Smooth muscle cell (in vitro differentiated cells): ENCODE measurements around the gene SPATA24. TPM values are rescaled to one million over a fixed set of nuclear protein-coding genes. Genes with fewer than 3 reads are reported as not detected.
"Not testable (repeated sequence)": the region's sequence is repeated elsewhere in the genome, so short reads cannot be mapped to it uniquely, and the experiment has no call there.

Experiments used
- DNase-seq: peaks from one replicate; lab custom pipeline; 2025; ENCODE audit not compliant: unreplicated experiment; lab: John Stamatoyannopoulos, UW
- H2AFZ ChIP-seq: fragments of 200-600 bp; sonication (generic); 2 replicates; pipeline ENCODE4 v1.6.0; 2016; ENCODE audit warnings: antibody characterized with exemption, low read depth, mild to moderate bottlenecking
- H3F3A ChIP-seq: fragments of 200-600 bp; sonication (generic); 2 replicates; pipeline ENCODE4 v1.6.0; 2017; ENCODE audit warnings: antibody characterized with exemption, low read depth
- H3K27ac ChIP-seq: fragments of 200-600 bp; sonication (generic); 2 replicates; pipeline ENCODE4 v1.5.1; 2016; ENCODE audit warnings: low read depth, mild to moderate bottlenecking
- H3K27me3 ChIP-seq: fragments of 200-600 bp; sonication (generic); 2 replicates; pipeline ENCODE4 v1.6.1; 2016; ENCODE audit warnings: low read depth, mild to moderate bottlenecking
- H3K36me3 ChIP-seq: fragments of 200-600 bp; sonication (generic); 2 replicates; pipeline ENCODE4 v1.5.1; 2016; ENCODE audit warnings: low read depth
- H3K4me1 ChIP-seq: fragments of 200-600 bp; sonication (generic); 2 replicates; pipeline ENCODE4 v1.5.1; 2016; ENCODE audit warnings: low read depth
- H3K4me2 ChIP-seq: fragments of 200-600 bp; sonication (generic); 2 replicates; pipeline ENCODE4 v1.6.0; 2016; ENCODE audit warnings: mild to moderate bottlenecking
- H3K4me3 ChIP-seq: fragments of 200-600 bp; sonication (generic); 2 replicates; pipeline ENCODE4 v1.5.1; 2016; ENCODE audit warnings: mild to moderate bottlenecking
- H3K79me2 ChIP-seq: fragments of 200-600 bp; sonication (generic); 2 replicates; pipeline ENCODE4 v1.6.0; 2016; ENCODE audit warnings: low read depth, mild to moderate bottlenecking
- H3K9ac ChIP-seq: fragments of 200-600 bp; sonication (generic); 2 replicates; pipeline ENCODE4 v1.6.0; 2016; ENCODE audit warnings: low read depth
- H3K9me3 ChIP-seq: fragments of 200-600 bp; sonication (generic); replicated peaks from 2 replicates; pipeline ENCODE4 v1.5.1; 2016; ENCODE audit warnings: low read depth
- H4K20me1 ChIP-seq: fragments of 200-600 bp; sonication (generic); 2 replicates; pipeline ENCODE4 v1.6.0; 2016; ENCODE audit warnings: low read depth
- CTCF ChIP-seq: fragments of 200-600 bp; sonication (generic); IDR thresholded peaks from 2 replicates; pipeline ENCODE4 v1.5.1; 2017; ENCODE audit warnings: borderline replicate concordance, mild to moderate bottlenecking, antibody characterized with exemption; ENCODE audit not compliant: insufficient read depth, poor library complexity, severe bottlenecking
- WGBS: methylation state at CpG from one replicate; pipeline ENCODE4 v1.1.7; 2016; ENCODE audit warnings: low lambda C conversion rate; 5-methylcytosine and 5-hydroxymethylcytosine counted together
- polyA plus RNA-seq: library from polyadenylated mRNA; unstranded; fragments of >200 nt; fragmentation: Nextera tagmentation; extraction: Ambion mirVana; gene quantifications from 2 replicates; pipeline ENCODE4 v1.2.1, GENCODE V29; 2016
- small RNA-seq: library from RNA; depleted of rRNA; stranded (forward); fragments of <200 nt; gene quantifications from one replicate; pipeline ENCODE3, GENCODE V24; 2014
- total RNA-seq: library from RNA; depleted of rRNA; stranded (reverse); fragments of >200 nt; gene quantifications from 2 replicates; pipeline ENCODE4 v1.2.3, GENCODE V29; 2014

SPATA24 gene
- total and polyA plus RNA-seq, 2 experiments from 2014 or later = 2.0 to 2.6 TPM

- Histone ChIP-seq H3K79me2 (peaks cover 100% of the 10 kb centered on the region), H3K4me3 (no peak overlapping the region), H3K9ac (no peak overlapping the region), H2AFZ (no peak overlapping the region), H3K4me1 (no peaks in the 10 kb centered on the region), H3K27ac (no peak overlapping the region), H3K4me2 (no peak overlapping the region), H4K20me1 (peaks cover 100% of the 10 kb centered on the region), H3K36me3 (peaks cover 5% of the 10 kb centered on the region), H3K9me3 (no peaks in the 10 kb centered on the region), H3K27me3 (no peaks in the 10 kb centered on the region), H3F3A (no peaks in the 10 kb centered on the region)
- no peak for TF ChIP-seq CTCF
- no peak for DNase-seq
Observed at GRCh38 chr5:139358064-139358463, 45.8 kb downstream of the SPATA24 start.

GRCh38 chr5:139355900-139356299 is 48.0 kb downstream of the SPATA24 start:
- not testable (repeated sequence) for H3F3A ChIP-seq, H3K4me3 ChIP-seq, H2AFZ ChIP-seq, H3K4me2 ChIP-seq, H3K9me3 ChIP-seq, H3K9ac ChIP-seq, H3K36me3 ChIP-seq, DNase-seq, H3K4me1 ChIP-seq, H3K27me3 ChIP-seq, H3K27ac ChIP-seq
- Histone ChIP-seq H3K79me2 (peaks cover 100% of the 10 kb centered on the region), H4K20me1 (peaks cover 100% of the 10 kb centered on the region)
- 98% methylated on average over 8 of the region's 8 CpGs for WGBS

GRCh38 chr5:139354186-139354585 is 49.7 kb downstream of the SPATA24 start:
- Histone ChIP-seq H3K27ac (no peak overlapping the region), H3K9me3 (no peaks in the 10 kb centered on the region), H3K4me1 (no peaks in the 10 kb centered on the region), H3K79me2 (peaks cover 100% of the 10 kb centered on the region), H3F3A (no peaks in the 10 kb centered on the region), H3K9ac (no peak overlapping the region), H3K27me3 (no peaks in the 10 kb centered on the region), H3K4me2 (no peak overlapping the region), H2AFZ (no peak overlapping the region), H4K20me1 (peaks cover 100% of the 10 kb centered on the region), H3K36me3 (peaks cover 5% of the 10 kb centered on the region), H3K4me3 (no peak overlapping the region)
- no peak for TF ChIP-seq CTCF
- 97% methylated on average over 3 of the region's 3 CpGs for WGBS
- no peak for DNase-seq

GRCh38 chr5:139347863-139348262 is 56.0 kb downstream of the SPATA24 start:
- H3K9ac ChIP-seq, H2AFZ ChIP-seq, H3K27me3 ChIP-seq, H3F3A ChIP-seq, H3K36me3 ChIP-seq, DNase-seq, H3K4me3 ChIP-seq, H3K4me2 ChIP-seq, H3K27ac ChIP-seq, H3K9me3 ChIP-seq: not testable (repeated sequence)
- WGBS = 95% methylated on average over 9 of the region's 9 CpGs
- peaks cover 100% of the 10 kb centered on the region for H4K20me1 ChIP-seq
- peaks cover 14% of the 10 kb centered on the region for H3K4me1 ChIP-seq
- H3K79me2 ChIP-seq = peaks cover 100% of the 10 kb centered on the region

Small RNA genes within 50 kb of the gene (small RNA-seq; reads per million reads assigned to genes)
- gene RNU5B-4P = not detected

Other genes with a start within 250 kb of the SPATA24 start
- 45.5 and 52.6 TPM in 2 replicates for gene SIL1, start 205.7 kb downstream of the SPATA24 start, total RNA-seq
- 119 and 126 TPM in 2 replicates for gene SIL1, start 205.7 kb downstream of the SPATA24 start, polyA plus RNA-seq
- 267 and 353 TPM in 2 replicates for gene MATR3, start 110.3 kb downstream of the SPATA24 start, total RNA-seq
- 151 and 169 TPM in 2 replicates for gene MATR3, start 110.3 kb downstream of the SPATA24 start, polyA plus RNA-seq
- gene PAIP2, start 62.2 kb downstream of the SPATA24 start, total RNA-seq = 96.1 and 98.1 TPM in 2 replicates
- 120 and 123 TPM in 2 replicates for gene PAIP2, start 62.2 kb downstream of the SPATA24 start, polyA plus RNA-seq
- not detected in 2 replicates for gene SLC23A1, start 20.8 kb downstream of the SPATA24 start, total RNA-seq
- gene SLC23A1, start 20.8 kb downstream of the SPATA24 start, polyA plus RNA-seq = 0.22 and 0.35 TPM in 2 replicates
- not detected in 2 replicates for gene MZB1, start 14.2 kb downstream of the SPATA24 start, total RNA-seq
- gene MZB1, start 14.2 kb downstream of the SPATA24 start, polyA plus RNA-seq = 0.19 TPM in 1 of 2 replicates, not detected in the other
- 0.90 and 1.2 TPM in 2 replicates for gene PROB1, start 9.0 kb downstream of the SPATA24 start, total RNA-seq
- gene PROB1, start 9.0 kb downstream of the SPATA24 start, polyA plus RNA-seq = 3.8 and 5.7 TPM in 2 replicates
- 6.3 and 16.9 TPM in 2 replicates for gene DNAJC18, start 35.4 kb upstream of the SPATA24 start, total RNA-seq
- 9.6 and 15.4 TPM in 2 replicates for gene DNAJC18, start 35.4 kb upstream of the SPATA24 start, polyA plus RNA-seq
- gene ECSCR, start 58.7 kb upstream of the SPATA24 start, total RNA-seq = 1.7 TPM in 1 of 2 replicates, not detected in the other
- gene ECSCR, start 58.7 kb upstream of the SPATA24 start, polyA plus RNA-seq = 0.41 and 0.52 TPM in 2 replicates
- not detected in 2 replicates for gene SMIM33, start 66.9 kb upstream of the SPATA24 start, total RNA-seq
- gene SMIM33, start 66.9 kb upstream of the SPATA24 start, polyA plus RNA-seq = not detected in 2 replicates
- gene STING1, start 78.7 kb upstream of the SPATA24 start, total RNA-seq = 5.8 and 7.5 TPM in 2 replicates
- 7.8 and 9.6 TPM in 2 replicates for gene STING1, start 78.7 kb upstream of the SPATA24 start, polyA plus RNA-seq
- 69.3 and 76.5 TPM in 2 replicates for gene UBE2D2, start 157.2 kb upstream of the SPATA24 start, total RNA-seq
- 174 and 200 TPM in 2 replicates for gene UBE2D2, start 157.2 kb upstream of the SPATA24 start, polyA plus RNA-seq
- gene CXXC5, start 244.3 kb upstream of the SPATA24 start, total RNA-seq = 85.5 and 103 TPM in 2 replicates
- 139 and 175 TPM in 2 replicates for gene CXXC5, start 244.3 kb upstream of the SPATA24 start, polyA plus RNA-seq